ENCODE data around the gene MAGI3. TPM values are rescaled to one million over a fixed set of nuclear protein-coding genes. Genes with fewer than 3 reads are reported as not detected.

Gene MAGI3
- total RNA-seq, 1 donor: 7.2 TPM

DNA sequence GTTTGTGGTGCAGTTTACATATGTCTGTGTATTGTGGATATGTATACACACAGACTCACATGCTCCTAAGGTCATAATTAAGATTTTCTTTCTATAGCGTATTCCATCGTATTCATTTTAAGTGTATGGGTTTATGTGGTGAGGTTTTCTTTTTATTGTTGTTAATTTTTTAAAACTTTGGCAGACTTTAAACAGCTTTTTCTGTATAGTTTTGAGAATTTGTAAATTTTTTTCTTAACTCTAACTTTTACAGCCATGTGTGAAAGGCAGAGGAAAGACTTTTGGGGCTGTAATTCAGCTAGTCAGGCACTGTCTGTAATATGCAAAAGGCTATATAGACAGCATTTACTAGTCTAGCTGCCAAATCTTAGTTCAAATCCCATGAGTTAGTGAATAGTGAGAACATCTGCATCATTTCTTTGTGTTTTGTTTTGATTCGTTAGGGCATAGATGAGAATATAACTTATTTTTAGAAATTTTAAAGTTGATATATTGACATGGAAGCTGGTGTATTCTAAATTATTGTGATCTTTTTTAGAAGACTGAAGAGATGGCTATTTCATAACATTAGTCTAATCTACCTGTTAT lies 2.3 kb downstream of the MAGI3 start:
- Histone ChIP-seq H3K9me3 (ENCODE audit: low read depth, low read length) (no peaks in the 10 kb centered on the region), H4K20me1 (ENCODE audit: insufficient read depth, low read length) (peaks cover 3% of the 10 kb centered on the region), H3K4me2 (ENCODE audit: insufficient read depth, low read length) (peak overlapping the region; percentile 100), H3K27me3 (ENCODE audit: insufficient read depth, low read length) (no peaks in the 10 kb centered on the region), H3K27ac (ENCODE audit: low read depth, low read length) (no peak overlapping the region), H3K4me3 (ENCODE audit: insufficient read depth, low read length) (no peak overlapping the region), H3K4me1 (ENCODE audit: insufficient read depth, low read length) (peaks cover 31% of the 10 kb centered on the region), H2AFZ (ENCODE audit: low read length) (no peak overlapping the region), H3K36me3 (ENCODE audit: insufficient read depth, low read length) (no peaks in the 10 kb centered on the region), H3K79me2 (ENCODE audit: insufficient read depth, low read length) (peaks cover 34% of the 10 kb centered on the region)
- no peak for DNase-seq (ENCODE audit: insufficient read length, low spot score, missing footprints)
- no peak for TF ChIP-seq CTCF (IDR thresholded peaks at IDR 0.05; ENCODE audit: extremely low read depth, low read depth, low read length)

DNA sequence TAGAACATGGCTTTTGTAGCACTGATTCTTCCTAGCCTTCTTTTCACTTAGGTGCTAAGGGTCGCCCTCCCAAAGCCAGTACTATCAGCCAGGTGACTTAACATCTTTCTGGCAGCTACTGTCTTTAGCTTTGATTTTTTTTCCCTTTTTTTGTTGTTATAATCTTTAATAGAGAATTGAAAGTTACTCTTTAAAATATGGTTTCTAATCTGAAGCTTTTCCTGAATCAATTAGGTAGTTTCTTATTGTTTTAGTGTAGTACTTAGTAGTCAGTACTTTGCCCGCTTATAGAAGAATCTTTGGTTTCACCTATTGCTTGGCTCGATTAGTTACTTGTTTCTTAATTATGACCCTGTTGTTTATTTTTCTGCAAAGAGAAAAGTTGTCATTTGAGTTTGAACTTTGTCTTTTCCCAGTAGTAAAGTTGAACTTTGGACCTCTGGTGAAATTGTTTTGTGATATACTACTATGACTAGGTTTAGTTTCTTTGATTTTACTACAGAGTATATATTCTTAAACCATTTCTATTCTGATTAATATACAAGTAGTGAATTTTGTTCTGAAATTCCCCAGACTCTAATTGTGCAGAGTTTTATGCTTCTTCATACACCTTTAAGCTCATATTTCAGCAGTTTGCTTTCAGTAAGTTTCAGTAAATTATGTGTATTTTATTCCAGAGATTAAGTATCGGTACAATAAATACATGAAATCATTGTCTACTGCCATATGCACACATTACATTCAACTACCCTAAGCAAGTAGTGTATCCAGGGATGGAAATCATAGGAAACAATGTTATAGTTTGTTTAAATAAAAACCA lies 3.9 kb downstream of the MAGI3 start:
- Histone ChIP-seq H3K4me3 (ENCODE audit: insufficient read depth, low read length) (no peak overlapping the region), H2AFZ (ENCODE audit: low read length) (peak overlapping the region; percentile 23), H4K20me1 (ENCODE audit: insufficient read depth, low read length) (peaks cover 3% of the 10 kb centered on the region), H3K4me2 (ENCODE audit: insufficient read depth, low read length) (no peak overlapping the region), H3K36me3 (ENCODE audit: insufficient read depth, low read length) (no peaks in the 10 kb centered on the region), H3K27ac (ENCODE audit: low read depth, low read length) (no peak overlapping the region), H3K4me1 (ENCODE audit: insufficient read depth, low read length) (peaks cover 22% of the 10 kb centered on the region), H3K27me3 (ENCODE audit: insufficient read depth, low read length) (no peaks in the 10 kb centered on the region), H3K9me3 (ENCODE audit: low read depth, low read length) (no peaks in the 10 kb centered on the region), H3K79me2 (ENCODE audit: insufficient read depth, low read length) (peaks cover 47% of the 10 kb centered on the region)
- no peak for DNase-seq (ENCODE audit: insufficient read length, low spot score, missing footprints)
- no peak for TF ChIP-seq CTCF (IDR thresholded peaks at IDR 0.05; ENCODE audit: extremely low read depth, low read depth, low read length)

DNA sequence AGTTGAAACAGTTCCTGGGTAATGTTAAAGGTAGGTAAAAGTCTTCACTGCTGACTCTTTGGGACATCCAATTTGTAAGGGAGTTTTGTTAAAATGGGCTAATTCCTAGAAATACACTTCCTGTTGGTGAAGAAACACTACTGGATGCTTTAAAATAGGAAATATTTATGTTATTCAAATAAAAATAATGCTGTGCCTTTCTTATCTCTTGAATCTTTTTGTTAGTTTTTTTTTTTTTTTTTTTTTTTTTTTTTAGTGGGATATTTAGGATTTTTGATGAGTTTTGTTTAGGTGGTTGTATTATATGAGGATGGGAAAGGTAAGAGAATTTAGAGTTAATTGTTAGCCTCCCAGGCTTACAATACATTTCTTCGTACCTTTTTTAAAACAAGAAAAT lies 4.5 kb downstream of the MAGI3 start:
- H3K9me3 ChIP-seq (ENCODE audit: low read depth, low read length): no peaks in the 10 kb centered on the region
- H2AFZ ChIP-seq (ENCODE audit: low read length): no peak overlapping the region
- H3K4me3 ChIP-seq (ENCODE audit: insufficient read depth, low read length): no peak overlapping the region
- H4K20me1 ChIP-seq (ENCODE audit: insufficient read depth, low read length): peaks cover 3% of the 10 kb centered on the region
- peaks cover 18% of the 10 kb centered on the region for H3K4me1 ChIP-seq (ENCODE audit: insufficient read depth, low read length)
- no peak for DNase-seq (ENCODE audit: insufficient read length, low spot score, missing footprints)
- no peaks in the 10 kb centered on the region for H3K27me3 ChIP-seq (ENCODE audit: insufficient read depth, low read length)
- no peak overlapping the region for H3K4me2 ChIP-seq (ENCODE audit: insufficient read depth, low read length)
- TF ChIP-seq CTCF (IDR thresholded peaks at IDR 0.05; ENCODE audit: extremely low read depth, low read depth, low read length): no peak
- H3K27ac ChIP-seq (ENCODE audit: low read depth, low read length): no peak overlapping the region
- peaks cover 47% of the 10 kb centered on the region for H3K79me2 ChIP-seq (ENCODE audit: insufficient read depth, low read length)
- H3K36me3 ChIP-seq (ENCODE audit: insufficient read depth, low read length): no peaks in the 10 kb centered on the region

DNA sequence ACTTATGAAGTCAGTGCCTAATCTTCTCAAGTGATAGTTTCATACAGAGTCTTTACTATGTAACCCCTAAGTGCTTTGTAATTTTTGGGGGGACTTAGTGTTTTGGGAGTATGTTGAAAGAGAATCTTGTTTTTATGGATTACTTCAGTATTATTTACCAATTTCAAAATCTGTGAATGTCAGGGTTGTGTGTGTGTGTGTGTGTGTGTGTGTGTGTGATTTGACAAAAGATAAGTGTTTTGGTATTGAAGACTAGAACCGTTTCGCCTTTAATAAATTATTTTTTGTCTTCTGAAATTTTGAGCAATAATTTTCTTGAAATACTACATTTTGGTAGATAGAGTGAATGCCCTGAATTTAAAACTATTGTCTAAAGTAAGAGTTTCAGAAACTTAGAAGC lies 5.8 kb downstream of the MAGI3 start:
- peaks cover 39% of the 10 kb centered on the region for H3K79me2 ChIP-seq (ENCODE audit: insufficient read depth, low read length)
- H3K9me3 ChIP-seq (ENCODE audit: low read depth, low read length): no peaks in the 10 kb centered on the region
- no peak overlapping the region for H2AFZ ChIP-seq (ENCODE audit: low read length)
- H4K20me1 ChIP-seq (ENCODE audit: insufficient read depth, low read length): peaks cover 3% of the 10 kb centered on the region
- peak overlapping the region; percentile 59 for H3K4me2 ChIP-seq (ENCODE audit: insufficient read depth, low read length)
- H3K36me3 ChIP-seq (ENCODE audit: insufficient read depth, low read length): no peaks in the 10 kb centered on the region
- no peaks in the 10 kb centered on the region for H3K27me3 ChIP-seq (ENCODE audit: insufficient read depth, low read length)
- TF ChIP-seq CTCF (IDR thresholded peaks at IDR 0.05; ENCODE audit: extremely low read depth, low read depth, low read length): no peak
- DNase-seq (ENCODE audit: insufficient read length, low spot score, missing footprints): no peak
- peaks cover 18% of the 10 kb centered on the region for H3K4me1 ChIP-seq (ENCODE audit: insufficient read depth, low read length)
- no peak overlapping the region for H3K4me3 ChIP-seq (ENCODE audit: insufficient read depth, low read length)
- H3K27ac ChIP-seq (ENCODE audit: low read depth, low read length): no peak overlapping the region

Measured in osteoblast (primary cell).